ENCODE results near the gene FLG. TPM values are rescaled to one million over a fixed set of nuclear protein-coding genes. Genes with fewer than 3 reads are reported as not detected.
"Not testable (repeated sequence)": the region's sequence is repeated elsewhere in the genome, so short reads cannot be mapped to it uniquely, and the experiment has no call there.

FLG gene
- total RNA-seq, 1 donor: under 0.01 TPM

- H3K4me3 ChIP-seq (ENCODE audit: low read depth, low read length): no peak overlapping the region
- TF ChIP-seq CTCF (IDR thresholded peaks at IDR 0.05; ENCODE audit: insufficient read depth, low read length): no peak
- DNase-seq (ENCODE audit: low read depth): no peak
Measured at GRCh38 chr1:152313319-152313801, 11.7 kb downstream of the FLG start.

- H3K4me3 ChIP-seq (ENCODE audit: low read depth, low read length); DNase-seq (ENCODE audit: low read depth): not testable (repeated sequence)
Measured at GRCh38 chr1:152312169-152312568, 12.9 kb downstream of the FLG start.

- no peak overlapping the region for H3K4me3 ChIP-seq (ENCODE audit: low read depth, low read length)
- TF ChIP-seq CTCF (IDR thresholded peaks at IDR 0.05; ENCODE audit: insufficient read depth, low read length): no peak
- DNase-seq (ENCODE audit: low read depth): no peak
Measured at GRCh38 chr1:152309955-152310354, 15.1 kb downstream of the FLG start.

- not testable (repeated sequence) for H3K4me3 ChIP-seq (ENCODE audit: low read depth, low read length); DNase-seq (ENCODE audit: low read depth)
Measured at GRCh38 chr1:152309320-152309901, 15.6 kb downstream of the FLG start.

- DNase-seq (ENCODE audit: low read depth); H3K4me3 ChIP-seq (ENCODE audit: low read depth, low read length): not testable (repeated sequence)
Measured at GRCh38 chr1:152308758-152309157, 16.3 kb downstream of the FLG start.

- DNase-seq (ENCODE audit: low read depth); H3K4me3 ChIP-seq (ENCODE audit: low read depth, low read length): not testable (repeated sequence)
Measured at GRCh38 chr1:152307970-152308369, 17.1 kb downstream of the FLG start.

- not testable (repeated sequence) for DNase-seq (ENCODE audit: low read depth)
Measured at GRCh38 chr1:152306123-152306522, 18.9 kb downstream of the FLG start.

GRCh38 chr1:152304773-152305172 is 20.3 kb downstream of the FLG start:
- not testable (repeated sequence) for DNase-seq (ENCODE audit: low read depth); H3K4me3 ChIP-seq (ENCODE audit: low read depth, low read length)

More at GRCh38 chr1:152306123-152306522, 18.9 kb downstream of the FLG start:
- H3K4me3 ChIP-seq (ENCODE audit: low read depth, low read length): not testable (repeated sequence)

GRCh38 chr1:152303139-152303872 is 21.7 kb downstream of the FLG start:
- H3K4me3 ChIP-seq (ENCODE audit: low read depth, low read length); DNase-seq (ENCODE audit: low read depth): not testable (repeated sequence)

- H3K4me3 ChIP-seq (ENCODE audit: low read depth, low read length); DNase-seq (ENCODE audit: low read depth): not testable (repeated sequence)
Measured at GRCh38 chr1:152256394-152256793, 68.6 kb downstream of the FLG start.

Other genes starting within 250 kb of the FLG start
- not detected in 2 replicates for gene TCHHL1, start 236.2 kb downstream of the FLG start, total RNA-seq (ENCODE audit: low replicate concordance)
- 0.09 TPM in 1 of 2 replicates, not detected in the other for gene TCHH, start 209.8 kb downstream of the FLG start, total RNA-seq (ENCODE audit: low replicate concordance)
- not detected in 2 replicates for gene RPTN, start 166.0 kb downstream of the FLG start, total RNA-seq (ENCODE audit: low replicate concordance)
- gene HRNR, start 101.0 kb downstream of the FLG start, total RNA-seq (ENCODE audit: low replicate concordance): not detected in 2 replicates
- not detected in 2 replicates for gene FLG2, start 34.8 kb upstream of the FLG start, total RNA-seq (ENCODE audit: low replicate concordance)
- gene CRNN, start 89.0 kb upstream of the FLG start, total RNA-seq (ENCODE audit: low replicate concordance): not detected in 2 replicates
- gene LCE5A, start 185.6 kb upstream of the FLG start, total RNA-seq (ENCODE audit: low replicate concordance): not detected in 2 replicates
- not detected in 2 replicates for gene CRCT1, start 189.2 kb upstream of the FLG start, total RNA-seq (ENCODE audit: low replicate concordance)
- not detected in 2 replicates for gene LCE3E, start 241.5 kb upstream of the FLG start, total RNA-seq (ENCODE audit: low replicate concordance)

All from fibroblast of the aortic adventitia (primary cell).